ENCODE results near the gene HELZ. TPM values are rescaled to one million over a fixed set of nuclear protein-coding genes. Genes with fewer than 3 reads are reported as not detected.
"Not testable (repeated sequence)": the region's sequence is repeated elsewhere in the genome, so short reads cannot be mapped to it uniquely, and the experiment has no call there.

The HELZ gene
- total and polyA plus RNA-seq, 10 donors = 2.5 to 154 (median 88.7) TPM

DNA sequence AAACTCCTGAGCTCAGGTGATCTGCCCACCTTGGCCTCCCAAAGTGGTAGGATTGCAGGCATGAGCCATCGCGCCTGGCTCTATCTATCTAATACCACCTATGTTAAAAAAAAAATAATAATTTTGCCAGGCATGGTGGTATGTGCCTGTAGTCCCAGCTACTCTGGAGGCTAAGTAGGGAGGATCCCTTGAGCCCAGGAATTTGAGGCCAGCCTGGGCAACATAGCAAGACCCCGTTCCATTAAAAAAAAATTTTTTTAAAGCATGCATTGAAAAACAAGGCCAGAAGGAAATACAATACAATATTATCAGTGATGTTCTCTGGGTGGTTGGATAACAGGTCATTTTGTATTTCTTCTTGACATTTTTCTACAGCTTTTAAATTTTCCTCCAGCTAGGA lies 45.2 kb upstream of the HELZ start:
- Histone ChIP-seq H3K4me3 (no peak overlapping the region), H3K9me3 (no peaks in the 10 kb centered on the region), H3K4me1 (peaks cover 0 to 44% (median 27%) of the 10 kb centered on the region in 6 donors), H3K36me3 (no peaks in the 10 kb centered on the region), H3K27ac (peak overlapping the region in 1 of 8 donors; percentile 51), H3K27me3 (replicated peaks in 1 of 7) (no peaks in the 10 kb centered on the region)
- 68 to 95% (median 91%) methylated on average over 3 of the region's 3 CpGs for WGBS, 5 donors
- TF ChIP-seq POLR2AphosphoS5 (IDR thresholded peaks at IDR 0.05) (no peak), POLR2A (IDR thresholded peaks at IDR 0.05) (no peak)
- TF ChIP-seq, protein P1, sequence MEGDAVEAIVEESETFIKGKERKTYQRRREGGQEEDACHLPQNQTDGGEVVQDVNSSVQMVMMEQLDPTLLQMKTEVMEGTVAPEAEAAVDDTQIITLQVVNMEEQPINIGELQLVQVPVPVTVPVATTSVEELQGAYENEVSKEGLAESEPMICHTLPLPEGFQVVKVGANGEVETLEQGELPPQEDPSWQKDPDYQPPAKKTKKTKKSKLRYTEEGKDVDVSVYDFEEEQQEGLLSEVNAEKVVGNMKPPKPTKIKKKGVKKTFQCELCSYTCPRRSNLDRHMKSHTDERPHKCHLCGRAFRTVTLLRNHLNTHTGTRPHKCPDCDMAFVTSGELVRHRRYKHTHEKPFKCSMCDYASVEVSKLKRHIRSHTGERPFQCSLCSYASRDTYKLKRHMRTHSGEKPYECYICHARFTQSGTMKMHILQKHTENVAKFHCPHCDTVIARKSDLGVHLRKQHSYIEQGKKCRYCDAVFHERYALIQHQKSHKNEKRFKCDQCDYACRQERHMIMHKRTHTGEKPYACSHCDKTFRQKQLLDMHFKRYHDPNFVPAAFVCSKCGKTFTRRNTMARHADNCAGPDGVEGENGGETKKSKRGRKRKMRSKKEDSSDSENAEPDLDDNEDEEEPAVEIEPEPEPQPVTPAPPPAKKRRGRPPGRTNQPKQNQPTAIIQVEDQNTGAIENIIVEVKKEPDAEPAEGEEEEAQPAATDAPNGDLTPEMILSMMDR (IDR thresholded peaks at IDR 0.05 in 8 of 11, conservative IDR thresholded peaks at IDR 0.05 in 3 of 11) = no peak
- DNase-seq = no peak
- intact Hi-C loops (cut with DNase I; ENCODE audit: low total_unique reads) = no loop called here

DNA sequence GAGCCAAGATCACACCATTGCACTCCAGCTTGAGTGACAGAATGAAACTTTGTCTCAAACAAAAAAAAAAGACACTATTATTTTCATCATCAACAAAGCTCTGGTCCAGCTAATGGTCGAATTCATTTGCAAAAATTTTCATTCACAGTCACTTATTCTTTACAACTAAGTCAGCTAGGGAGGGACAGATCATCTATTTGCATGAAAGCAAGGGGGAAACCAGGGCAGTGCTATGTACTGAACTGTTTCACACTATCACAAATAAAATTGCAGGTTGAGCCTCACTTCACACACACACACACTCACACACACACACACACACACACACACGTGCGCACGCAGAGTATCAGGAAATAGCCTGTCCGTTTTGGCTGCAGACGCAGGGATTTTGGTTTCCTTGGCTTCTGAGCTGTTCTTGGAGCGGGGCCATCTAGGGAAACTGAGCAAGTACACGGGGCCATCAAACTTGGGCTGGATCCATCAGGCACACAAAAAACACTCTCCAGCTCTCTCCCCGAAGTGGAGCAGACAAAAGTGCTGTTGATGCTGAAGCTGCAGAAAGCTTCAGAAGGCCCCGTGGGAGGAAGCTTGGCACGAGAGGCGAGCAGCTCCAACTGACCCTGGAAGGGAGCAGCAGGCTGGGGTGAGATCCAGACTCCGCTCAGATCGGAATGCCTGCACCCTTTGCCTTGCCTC lies 44.3 kb upstream of the HELZ start:
- H3K27ac ChIP-seq = peak overlapping the region in 5 of 8 donors; percentile 7 to 51 (median 28)
- peak overlapping the region in 1 of 8 donors; percentile 18 for H3K4me3 ChIP-seq
- H3K4me1 ChIP-seq = peaks cover 0 to 44% (median 26%) of the 10 kb centered on the region in 6 donors
- TF ChIP-seq POLR2AphosphoS5 (IDR thresholded peaks at IDR 0.05) (peak; percentile 10 to 74 (median 60)), POLR2A (IDR thresholded peaks at IDR 0.05) (no peak)
- TF ChIP-seq, protein P1 (IDR thresholded peaks at IDR 0.05 in 8 of 11, conservative IDR thresholded peaks at IDR 0.05 in 3 of 11) = peak in 1 of 11 experiments; percentile 6
- intact Hi-C loops (cut with DNase I; ENCODE audit: low total_unique reads) = no loop called here
- peak; percentile 84 for DNase-seq
- no peaks in the 10 kb centered on the region for H3K9me3 ChIP-seq
- H3K36me3 ChIP-seq = no peaks in the 10 kb centered on the region
- no peaks in the 10 kb centered on the region for H3K27me3 ChIP-seq (replicated peaks in 1 of 7)
- WGBS, 5 donors = 19 to 28% (median 21%) methylated on average over 11 to 14 of the region's 14 CpGs

DNA sequence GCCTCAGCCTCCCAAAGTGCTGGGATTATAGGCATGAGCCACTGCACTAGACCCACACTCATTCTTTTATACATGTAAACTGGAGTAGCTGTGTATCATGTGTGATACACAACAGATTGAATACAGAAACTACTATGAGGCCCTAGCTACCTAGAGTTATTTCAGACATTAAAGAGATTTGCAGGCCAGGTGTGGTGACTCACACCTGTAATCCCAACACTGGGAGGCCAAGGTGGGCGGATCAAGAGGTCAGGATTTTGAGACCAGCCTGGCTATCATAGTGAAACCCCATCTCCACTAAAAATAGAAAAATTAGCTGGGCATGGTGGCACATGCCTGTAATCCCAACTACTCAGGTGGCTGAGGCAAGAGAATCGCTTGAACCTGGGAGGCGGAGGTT lies 41.8 kb upstream of the HELZ start:
- intact Hi-C loops (cut with DNase I; ENCODE audit: low total_unique reads); H3K4me3 ChIP-seq; H3K27me3 ChIP-seq (replicated peaks in 1 of 7); H3K9me3 ChIP-seq; H3K36me3 ChIP-seq: not testable (repeated sequence)
- WGBS, 5 donors = 62 to 96% (median 78%) methylated on average over 3 of the region's 3 CpGs
- peak; percentile 5 for DNase-seq
- peak overlapping the region in 1 of 8 donors; percentile 23 for H3K27ac ChIP-seq
- peaks cover 0 to 37% (median 17%) of the 10 kb centered on the region in 6 donors for H3K4me1 ChIP-seq

DNA sequence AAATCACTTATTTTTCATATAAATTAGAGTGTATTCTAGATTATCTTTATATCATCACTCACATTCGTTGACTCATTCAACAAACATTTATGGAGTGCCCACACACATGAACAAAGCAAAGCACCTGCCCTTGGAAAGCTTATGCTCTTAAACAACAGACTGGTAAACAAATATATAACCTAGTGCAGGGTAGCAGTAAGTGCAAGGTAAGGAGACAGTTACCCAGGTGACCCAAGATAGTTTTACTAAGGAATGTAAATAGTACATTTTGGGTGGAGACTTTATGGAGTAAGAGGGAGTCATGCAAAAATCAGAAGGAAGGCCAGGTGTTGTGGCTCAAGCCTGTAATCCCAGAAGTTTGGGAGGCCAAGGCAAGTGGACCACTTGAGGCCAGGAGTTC lies 40.4 kb upstream of the HELZ start:
- H3K4me3 ChIP-seq = no peak overlapping the region
- intact Hi-C loops (cut with DNase I; ENCODE audit: low total_unique reads) = no loop called here
- peaks cover 0 to 31% (median 15%) of the 10 kb centered on the region in 6 donors for H3K4me1 ChIP-seq
- H3K36me3 ChIP-seq = no peaks in the 10 kb centered on the region
- WGBS, 5 donors = 86 to 95% (median 93%) methylated on average over 1 of the region's 1 CpG
- TF ChIP-seq, protein P1 (IDR thresholded peaks at IDR 0.05 in 8 of 11, conservative IDR thresholded peaks at IDR 0.05 in 3 of 11) = no peak
- no peaks in the 10 kb centered on the region for H3K27me3 ChIP-seq (replicated peaks in 1 of 7)
- DNase-seq = no peak
- no peak overlapping the region for H3K27ac ChIP-seq
- H3K9me3 ChIP-seq = no peaks in the 10 kb centered on the region
